Activated CD4-positive, alpha-beta T cell treated with anti-CD3 and anti-CD28 coated beads for 36 hours (primary cell): ENCODE measurements around the gene SEL1L3. TPM values are rescaled to one million over a fixed set of nuclear protein-coding genes. Genes with fewer than 3 reads are reported as not detected.

ENCODE experiments used
- ATAC-seq: fragments of 200-7000 bp; cut with Tn5 transposase; one replicate; pipeline ENCODE4 v1.10.0; 2021; ENCODE audit warnings: mild to moderate bottlenecking, moderate library complexity
- CTCF ChIA-PET: fragments of 350-600 bp; sonication (Branson Sonifier 250); formaldehyde crosslinking; loops from one replicate; lab custom pipeline; 2021; ENCODE audit warnings: antibody characterized with exemption; lab: Charles Lee
- POLR2A ChIA-PET: fragments of 350-600 bp; sonication (Branson Sonifier 250); formaldehyde crosslinking; loops from one replicate; lab custom pipeline; 2021; ENCODE audit warnings: antibody characterized with exemption, inconsistent platforms; lab: Charles Lee
- DNase-seq: peaks from one replicate; pipeline ENCODE4 v3.0.0-alpha.2; 2020
- H3K27ac Mint-ChIP-seq: one replicate; pipeline ENCODE4 v1.8.0; 2021; ENCODE audit warnings: mixed read lengths
- H3K27me3 Mint-ChIP-seq: one replicate; pipeline ENCODE4 v1.8.0; 2021; ENCODE audit warnings: mixed read lengths
- H3K36me3 Mint-ChIP-seq: one replicate; pipeline ENCODE4 v1.8.0; 2021; ENCODE audit warnings: low read depth, mixed read lengths
- H3K4me1 Mint-ChIP-seq: one replicate; pipeline ENCODE4 v1.8.0; 2021; ENCODE audit warnings: mixed read lengths
- H3K4me3 Mint-ChIP-seq: one replicate; pipeline ENCODE4 v1.8.0; 2021; ENCODE audit warnings: mild to moderate bottlenecking, moderate library complexity, mixed read lengths
- H3K9me3 Mint-ChIP-seq: one replicate; pipeline ENCODE4 v1.8.0; 2021; ENCODE audit warnings: low read depth, mixed read lengths
- intact Hi-C, 2 experiments: fragments of 100-400 bp; cut with DNase I in 1 of 2; cut with micrococcal nuclease in 1 of 2; formaldehyde crosslinking; loops; one replicate each; pipeline versions ENCODE4 v1.14.2 to v1.15.1; 2022 to 2024; cut with DNase I, micrococcal nuclease
- total RNA-seq, 2 experiments: library from RNA; stranded (reverse); gene quantifications; one replicate each; pipeline ENCODE4 v1.2.3, GENCODE V29; 2021

SEL1L3 gene
- total RNA-seq, 2 experiments from 2014 or later: 31.9 to 34.8 TPM

GRCh38 chr4:25697516-25697915 lies 165.3 kb downstream of the SEL1L3 start:
- DNase-seq: no peak
- Mint-ChIP-seq H3K4me3 (no peak overlapping the region), H3K27ac (no peak overlapping the region), H3K4me1 (no peaks in the 10 kb centered on the region), H3K36me3 (no peaks in the 10 kb centered on the region), H3K27me3 (no peaks in the 10 kb centered on the region), H3K9me3 (no peaks in the 10 kb centered on the region)
- ChIA-PET POLR2A (interaction anchor here (0.7 kb wide), 1 partner anchor 108 kb away, joined by 4 read pairs; no protein-coding TSS in a partner anchor), CTCF (interaction anchor here (0.7 to 1.0 kb wide), 2 partner anchors 21 to 53 kb away, joined by 3 read pairs; no protein-coding TSS in a partner anchor)
- intact Hi-C loops: no loop called here
- ATAC-seq: no peak

Other genes starting within 250 kb of the SEL1L3 start
- not detected for gene SLC34A2, start 207.1 kb downstream of the SEL1L3 start, total RNA-seq
- gene SMIM20, start 51.2 kb upstream of the SEL1L3 start, total RNA-seq: 10 to 100 TPM; 15.6 to 23.0 TPM